IMR-90 (cell line): ENCODE data around the gene KAT6B. TPM values are rescaled to one million over a fixed set of nuclear protein-coding genes. Genes with fewer than 3 reads are reported as not detected.
"Not testable (repeated sequence)": the region's sequence is repeated elsewhere in the genome, so short reads cannot be mapped to it uniquely, and the experiment has no call there.

Source experiments
- ATAC-seq: fragments of 200-7000 bp; cut with Tn5 transposase; 2 replicates; pipeline ENCODE4 v1.9.1; 2020; ENCODE audit warnings: low read depth, mild to moderate bottlenecking, moderate library complexity
- BruUV-seq: library from RNA; stranded (reverse); fragments of 400-500 nt; replicated peaks from 2 replicates; lab custom pipeline; 2021; lab: Mats Ljungman, UMichigan
- CTCF ChIA-PET: fragments of 300-600 bp; formaldehyde crosslinking; extraction: SDS; loops from one replicate; lab custom pipeline; 2021; ENCODE audit warnings: antibody characterized with exemption; lab: Yijun Ruan, JAX
- POLR2A ChIA-PET: fragments of 300-600 bp; sonication (Branson Sonifier 250); formaldehyde crosslinking; loops from one replicate; lab custom pipeline; 2022; ENCODE audit warnings: antibody characterized with exemption; ENCODE audit not compliant: unreplicated experiment; lab: Charles Lee
- DNase-seq: peaks from one replicate; pipeline ENCODE4 v3.0.0; 2013
- H2AFZ ChIP-seq: replicated peaks from 2 replicates; pipeline ENCODE3; 2013; ENCODE audit warnings: low read length, mild to moderate bottlenecking; ENCODE audit not compliant: poor library complexity
- H2AK5ac ChIP-seq: 2 replicates; pipeline ENCODE4 v1.6.1; 2013; ENCODE audit warnings: low read depth, low read length, inconsistent platforms
- H2AK9ac ChIP-seq: replicated peaks from 2 replicates; pipeline ENCODE3; 2013; ENCODE audit warnings: mild to moderate bottlenecking, low read depth, low read length, moderate library complexity; ENCODE audit not compliant: poor library complexity
- H2BK120ac ChIP-seq: 2 replicates; pipeline ENCODE4 v1.6.1; 2013; ENCODE audit warnings: low read depth, low read length, inconsistent platforms
- H2BK15ac ChIP-seq: 3 replicates; pipeline ENCODE4 v1.6.1; 2013; ENCODE audit warnings: low read depth, low read length, inconsistent platforms
- H2BK20ac ChIP-seq: 2 replicates; pipeline ENCODE4 v1.6.1; 2013; ENCODE audit warnings: low read depth, mild to moderate bottlenecking, inconsistent platforms, low read length, moderate library complexity
- H2BK5ac ChIP-seq: 2 replicates; pipeline ENCODE4 v1.6.1; 2013; ENCODE audit warnings: mild to moderate bottlenecking, low read depth, low read length, inconsistent platforms; ENCODE audit not compliant: poor library complexity, severe bottlenecking
- H3K14ac ChIP-seq: replicated peaks from 2 replicates; pipeline ENCODE4 v1.6.1; 2013; ENCODE audit warnings: low read depth, low read length, inconsistent platforms
- H3K18ac ChIP-seq: 2 replicates; pipeline ENCODE4 v1.6.1; 2013; ENCODE audit warnings: low read depth, low read length, control low read depth
- H3K23ac ChIP-seq: 2 replicates; pipeline ENCODE4 v1.6.1; 2013; ENCODE audit warnings: low read depth, low read length, inconsistent platforms
- H3K27ac ChIP-seq: 2 replicates; pipeline ENCODE4 v1.5.1; 2013; ENCODE audit warnings: mild to moderate bottlenecking, control low read depth, low read length; ENCODE audit not compliant: insufficient read depth
- H3K27me3 ChIP-seq: 2 replicates; pipeline ENCODE4 v1.6.1; 2013; ENCODE audit warnings: low read length; ENCODE audit not compliant: control insufficient read depth, insufficient read depth
- H3K36me3 ChIP-seq: 2 replicates; pipeline ENCODE4 v1.6.1; 2013; ENCODE audit warnings: low read length, mixed read lengths; ENCODE audit not compliant: control insufficient read depth, insufficient read depth
- H3K4ac ChIP-seq: 2 replicates; pipeline ENCODE4 v1.6.1; 2013; ENCODE audit warnings: low read depth, low read length, inconsistent platforms
- H3K4me1 ChIP-seq: 2 replicates; pipeline ENCODE4 v1.6.1; 2013; ENCODE audit warnings: low read length, mixed read lengths; ENCODE audit not compliant: control insufficient read depth, insufficient read depth
- H3K4me2 ChIP-seq: 2 replicates; pipeline ENCODE4 v1.6.1; 2013; ENCODE audit warnings: low read depth, mild to moderate bottlenecking, control low read depth, low read length, moderate library complexity
- H3K4me3 ChIP-seq: 2 replicates; pipeline ENCODE4 v1.5.1; 2013; ENCODE audit warnings: low read depth, mild to moderate bottlenecking, control low read depth, low read length, moderate library complexity; ENCODE audit not compliant: insufficient read depth
- H3K56ac ChIP-seq: 2 replicates; pipeline ENCODE4 v1.6.1; 2013; ENCODE audit warnings: low read length, inconsistent platforms; ENCODE audit not compliant: insufficient read depth; ENCODE audit errors: extremely low read depth
- H3K79me1 ChIP-seq, 2 experiments: 2 replicates each; pipeline ENCODE4 v1.6.1; 2013; ENCODE audit warnings: low read length in 2 of 2, inconsistent platforms in 1 of 2, low read depth in 1 of 2
- H3K9ac ChIP-seq: 2 replicates; pipeline ENCODE4 v1.6.1; 2013; ENCODE audit warnings: low read depth, low read length, control low read depth
- H3K9me1 ChIP-seq: 2 replicates; pipeline ENCODE4 v1.6.1; 2013; ENCODE audit warnings: low read length, inconsistent platforms; ENCODE audit not compliant: insufficient read depth
- H3K9me3 ChIP-seq: 2 replicates; pipeline ENCODE4 v1.6.1; 2013; ENCODE audit warnings: low read length; ENCODE audit not compliant: control insufficient read depth, insufficient read depth
- H4K20me1 ChIP-seq: 2 replicates; pipeline ENCODE4 v1.6.1; 2013; ENCODE audit warnings: low read length, inconsistent platforms; ENCODE audit not compliant: insufficient read depth
- H4K5ac ChIP-seq: 2 replicates; pipeline ENCODE4 v1.6.1; 2013; ENCODE audit warnings: mild to moderate bottlenecking, low read depth, low read length, control low read depth
- H4K8ac ChIP-seq, 2 experiments: 2 replicates each; pipeline ENCODE4 v1.6.1; 2013; ENCODE audit warnings: low read depth in 2 of 2, low read length in 2 of 2, control low read depth in 1 of 2, inconsistent platforms in 1 of 2
- H4K91ac ChIP-seq: 2 replicates; pipeline ENCODE4 v1.6.1; 2013; ENCODE audit warnings: low read depth, low read length, inconsistent platforms; ENCODE audit not compliant: insufficient read depth
- WGBS, 2 experiments: methylation state at CpG; one replicate each; pipeline versions ENCODE4 v1.1.5 to v1.1.7; 2013; ENCODE audit warnings: missing lambda C conversion rate in 2 of 2; ENCODE audit not compliant: insufficient read length in 1 of 2; ENCODE audit errors: extremely low coverage in 2 of 2; 5-methylcytosine and 5-hydroxymethylcytosine counted together
- dilution Hi-C: fragments of 300-500 bp; cut with HindIII; formaldehyde crosslinking; loops from one replicate; pipeline ENCODE4 v1.14.3; 2018; ENCODE audit warnings: low sequenced_read_pairs; ENCODE audit not compliant: unreplicated experiment
- in situ Hi-C: fragments of 300-500 bp; cut with MboI; formaldehyde crosslinking; loops from 3 replicates; pipeline ENCODE4 v1.14.3; 2019; ENCODE audit warnings: low sequenced_read_pairs, inconsistent platforms, mixed read lengths
- intact Hi-C: fragments of 100-400 bp; cut with micrococcal nuclease; formaldehyde crosslinking; loops from 2 replicates; pipeline ENCODE4 v1.10.0; 2022
- polyA plus RNA-seq, 3 experiments: library from polyadenylated mRNA; depleted of rRNA; stranded (reverse); fragments of >200 nt; gene quantifications; 2 replicates each; pipeline ENCODE4 v1.2.3, GENCODE V29; 2012; ENCODE audit warnings: low replicate concordance in 1 of 3
- total RNA-seq: library from RNA; depleted of rRNA; stranded (reverse); fragments of >200 nt; gene quantifications from 2 replicates; pipeline ENCODE4 v1.2.3, GENCODE V29; 2012

Gene KAT6B
- total and polyA plus RNA-seq, 2 of the 4 experiments (the other 2 are of a cell fraction), result 8.8 to 28.1 TPM

- CTCF ChIA-PET, H2BK20ac ChIP-seq, DNase-seq, H3K4me1 ChIP-seq, BruUV-seq, H2BK5ac ChIP-seq, H4K8ac ChIP-seq, H3K56ac ChIP-seq, H4K20me1 ChIP-seq, H4K91ac ChIP-seq, H3K9me1 ChIP-seq, intact Hi-C loops, H2AFZ ChIP-seq, H3K9ac ChIP-seq, H3K18ac ChIP-seq, H3K9me3 ChIP-seq, POLR2A ChIA-PET, H2AK5ac ChIP-seq, H3K4ac ChIP-seq, H2BK15ac ChIP-seq, H3K4me3 ChIP-seq, in situ Hi-C loops, H2BK120ac ChIP-seq, H3K36me3 ChIP-seq, H3K4me2 ChIP-seq, H4K5ac ChIP-seq, H3K27me3 ChIP-seq, dilution Hi-C loops, H3K23ac ChIP-seq, H3K79me1 ChIP-seq, H3K14ac ChIP-seq, H2AK9ac ChIP-seq, ATAC-seq, H3K27ac ChIP-seq: not testable (repeated sequence)
- no CpG with 5 or more reads among the region's 4 CpGs for WGBS, 2 experiments
These were observed 44.5 kb upstream of the KAT6B start for GRCh38 chr10:74781870-74782269.
